ENCODE results near the gene SPAAR. TPM values are rescaled to one million over a fixed set of nuclear protein-coding genes. Genes with fewer than 3 reads are reported as not detected.
"Not testable (repeated sequence)": the region's sequence is repeated elsewhere in the genome, so short reads cannot be mapped to it uniquely, and the experiment has no call there.

Gene SPAAR
- total RNA-seq, 1 experiment from 2014 or later = not detected

DNA sequence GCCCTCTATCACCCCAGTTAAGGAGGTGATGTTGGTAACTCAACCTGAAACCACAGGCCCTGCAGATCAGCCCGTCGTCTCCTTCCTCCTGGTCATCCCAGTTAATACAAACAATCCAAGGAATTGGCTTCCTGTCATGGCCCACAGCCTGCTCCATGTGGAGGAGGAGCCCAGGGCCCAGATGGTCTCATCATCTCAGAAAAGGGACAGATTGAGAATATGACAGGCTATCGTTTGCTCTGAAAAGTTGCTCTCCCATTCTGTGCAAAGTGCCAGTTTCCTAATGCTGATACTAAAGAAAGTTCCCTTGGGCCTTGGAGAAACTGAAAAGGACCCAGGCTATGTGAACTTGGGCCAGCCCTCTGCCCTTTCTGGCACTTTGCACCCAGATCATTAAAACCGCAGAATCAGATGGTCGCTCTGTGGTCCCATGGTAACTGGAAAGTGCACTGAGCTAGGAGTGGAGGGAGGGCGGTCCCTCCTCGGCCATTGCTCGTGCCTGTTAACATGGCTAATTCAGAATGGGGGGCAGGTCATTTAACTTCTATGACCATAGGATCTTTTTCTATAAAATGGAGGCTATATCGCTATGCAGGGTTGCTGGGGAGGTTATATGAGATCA, 675 bp upstream of the SPAAR start:
- peak; percentile 36 for DNase-seq
- no peaks in the 10 kb centered on the region for H3K36me3 ChIP-seq (replicated peaks; ENCODE audit: control insufficient read depth, insufficient read depth, low read length)
- H3K27me3 ChIP-seq (ENCODE audit: control insufficient read depth, insufficient read depth, low read length) = no peaks in the 10 kb centered on the region
- no peak overlapping the region for H3K4me3 ChIP-seq (ENCODE audit: insufficient read depth, low read depth, low read length)

DNA sequence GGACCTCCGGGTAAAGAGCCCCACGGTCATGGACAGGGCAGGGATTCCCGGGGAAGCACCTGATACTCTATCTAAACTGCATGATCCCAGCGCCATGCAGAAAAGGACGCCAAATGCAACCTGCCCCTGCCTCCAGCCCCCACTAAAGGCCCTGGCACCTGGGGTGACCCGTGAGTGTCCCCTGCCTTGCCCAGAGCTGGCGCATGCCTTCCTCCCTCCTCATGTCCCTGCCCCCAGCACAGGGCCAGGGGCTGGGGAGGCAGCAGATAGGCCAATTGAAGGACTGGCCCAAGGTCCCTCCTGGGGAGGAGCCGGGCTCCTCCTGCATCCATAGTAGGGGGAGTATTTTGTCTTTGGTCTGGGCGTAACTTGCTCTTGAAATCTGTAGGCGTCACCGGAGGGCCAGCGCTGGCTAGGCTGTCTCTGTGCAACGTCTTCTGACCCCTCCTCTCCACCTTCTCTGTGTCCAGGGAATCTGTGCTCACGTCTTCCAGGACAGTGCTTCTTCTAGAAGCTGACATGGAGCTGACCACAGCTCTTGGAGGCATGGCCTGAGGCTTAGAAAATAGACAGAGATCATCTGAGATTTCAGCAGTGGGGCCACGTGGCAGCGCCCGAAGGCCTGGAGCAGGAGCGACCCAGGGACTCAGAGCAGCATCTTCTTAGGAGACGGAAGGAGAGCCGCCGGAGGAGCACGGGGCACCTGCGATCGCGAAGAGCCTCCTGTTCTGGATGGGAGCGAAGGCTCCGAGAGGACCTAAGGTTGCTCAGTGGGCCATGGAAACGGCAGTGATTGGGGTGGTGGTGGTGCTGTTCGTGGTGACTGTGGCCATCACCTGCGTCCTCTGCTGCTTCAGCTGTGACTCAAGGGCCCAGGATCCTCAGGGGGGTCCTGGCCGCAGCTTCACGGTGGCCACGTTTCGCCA, 660 bp downstream of the SPAAR start:
- peak; percentile 60 for DNase-seq
- no peaks in the 10 kb centered on the region for H3K27me3 ChIP-seq (ENCODE audit: control insufficient read depth, insufficient read depth, low read length)
- H3K4me3 ChIP-seq (ENCODE audit: insufficient read depth, low read depth, low read length) = no peak overlapping the region

DNA sequence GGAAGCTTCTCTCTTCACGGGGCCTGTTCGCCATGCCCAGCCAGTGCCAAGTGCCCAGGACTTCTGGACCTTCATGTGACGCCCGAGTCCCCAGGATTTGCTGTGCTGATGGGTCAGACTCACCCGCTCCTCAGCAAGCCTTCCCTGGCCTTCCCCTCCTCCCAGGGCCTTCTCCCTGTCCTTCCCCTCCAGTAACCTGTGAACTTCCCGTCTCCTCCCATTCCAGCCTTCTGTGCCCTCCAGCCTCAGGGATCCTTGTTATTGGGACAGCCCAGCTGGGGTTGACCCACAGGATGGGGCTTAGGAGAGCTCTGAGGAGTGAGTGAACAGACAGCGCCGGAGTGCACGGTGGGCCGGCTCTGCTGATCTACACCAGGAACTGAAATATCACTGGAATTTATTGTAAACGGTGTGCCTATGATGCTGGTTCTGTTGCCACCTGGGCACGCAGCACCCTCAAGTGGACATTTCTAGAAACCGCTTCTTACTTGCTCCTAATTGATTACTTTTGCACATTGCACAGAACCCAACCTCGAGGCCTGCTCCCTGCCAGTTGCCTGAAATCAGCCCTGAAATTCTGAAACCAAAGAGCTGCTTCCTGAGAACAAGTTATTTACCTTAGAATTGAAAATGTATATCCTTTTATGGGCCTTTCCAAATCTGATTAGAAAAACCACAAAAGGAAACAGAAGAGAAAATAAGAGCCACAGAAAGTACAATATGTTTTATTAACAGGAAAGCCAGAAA, 1.5 kb downstream of the SPAAR start:
- no peak overlapping the region for H3K4me3 ChIP-seq (ENCODE audit: insufficient read depth, low read depth, low read length)
- DNase-seq = peak; percentile 75
- no peaks in the 10 kb centered on the region for H3K36me3 ChIP-seq (replicated peaks; ENCODE audit: control insufficient read depth, insufficient read depth, low read length)
- no peaks in the 10 kb centered on the region for H3K27me3 ChIP-seq (ENCODE audit: control insufficient read depth, insufficient read depth, low read length)

More for the DNA sequence above, 660 bp downstream of the SPAAR start:
- H3K36me3 ChIP-seq (replicated peaks; ENCODE audit: control insufficient read depth, insufficient read depth, low read length) = no peaks in the 10 kb centered on the region

DNA sequence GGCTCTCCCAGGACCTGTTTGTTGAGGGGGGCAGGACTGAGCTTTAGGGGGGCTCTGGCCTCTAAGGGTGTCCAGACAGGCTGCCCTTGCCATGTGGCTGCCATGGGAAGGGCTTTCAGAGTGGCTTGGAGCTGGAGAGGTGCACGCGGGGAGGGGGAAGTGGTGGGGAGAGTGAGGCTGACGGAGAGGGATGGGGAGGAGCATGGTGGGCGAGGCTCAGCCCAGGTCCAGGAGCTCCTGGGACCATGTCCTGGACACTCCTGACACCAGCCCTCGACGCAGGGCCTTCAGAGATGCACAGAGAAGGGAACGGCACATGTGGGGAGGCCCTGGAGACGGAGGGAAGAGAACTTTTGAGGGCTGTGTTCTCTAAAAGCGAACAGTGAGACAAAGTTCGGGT, 2.4 kb downstream of the SPAAR start:
- no peaks in the 10 kb centered on the region for H3K27me3 ChIP-seq (ENCODE audit: control insufficient read depth, insufficient read depth, low read length)
- H3K4me3 ChIP-seq (ENCODE audit: insufficient read depth, low read depth, low read length) = no peak overlapping the region
- H3K36me3 ChIP-seq (replicated peaks; ENCODE audit: control insufficient read depth, insufficient read depth, low read length) = no peaks in the 10 kb centered on the region
- DNase-seq = no peak

DNA sequence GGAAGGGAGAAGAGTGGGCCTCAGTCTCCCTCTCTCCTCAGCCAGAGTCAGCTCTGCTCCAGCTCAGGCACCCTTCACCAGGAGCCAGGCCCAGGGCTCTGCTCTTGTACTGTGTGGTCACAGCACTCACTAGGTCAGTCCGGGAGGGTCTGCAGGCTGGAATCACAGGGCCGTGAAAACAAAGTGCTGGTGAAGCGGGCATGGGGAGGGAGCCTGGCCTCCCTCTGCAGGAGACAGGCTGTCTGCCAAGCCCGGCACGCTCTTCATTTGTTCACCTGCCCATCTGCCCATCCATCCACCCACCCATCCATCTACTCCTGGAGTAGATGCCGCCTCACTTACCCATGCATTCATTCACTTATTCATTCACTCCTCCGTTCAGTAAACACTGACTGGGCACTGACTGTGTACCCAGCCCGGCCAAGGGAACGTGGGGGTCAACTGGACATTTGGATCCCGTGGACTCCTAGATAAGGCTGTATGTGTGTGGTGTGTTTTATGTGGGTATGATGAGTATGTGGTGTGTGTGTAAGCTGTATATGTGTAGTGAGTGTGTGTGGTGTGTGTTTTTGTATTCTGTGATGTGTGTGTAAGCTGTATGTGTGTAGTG, 3.6 kb downstream of the SPAAR start:
- Histone ChIP-seq H3K4me3 (ENCODE audit: insufficient read depth, low read depth, low read length) (no peak overlapping the region), H3K27me3 (ENCODE audit: control insufficient read depth, insufficient read depth, low read length) (no peaks in the 10 kb centered on the region), H3K36me3 (replicated peaks; ENCODE audit: control insufficient read depth, insufficient read depth, low read length) (no peaks in the 10 kb centered on the region)
- no peak for DNase-seq

DNA sequence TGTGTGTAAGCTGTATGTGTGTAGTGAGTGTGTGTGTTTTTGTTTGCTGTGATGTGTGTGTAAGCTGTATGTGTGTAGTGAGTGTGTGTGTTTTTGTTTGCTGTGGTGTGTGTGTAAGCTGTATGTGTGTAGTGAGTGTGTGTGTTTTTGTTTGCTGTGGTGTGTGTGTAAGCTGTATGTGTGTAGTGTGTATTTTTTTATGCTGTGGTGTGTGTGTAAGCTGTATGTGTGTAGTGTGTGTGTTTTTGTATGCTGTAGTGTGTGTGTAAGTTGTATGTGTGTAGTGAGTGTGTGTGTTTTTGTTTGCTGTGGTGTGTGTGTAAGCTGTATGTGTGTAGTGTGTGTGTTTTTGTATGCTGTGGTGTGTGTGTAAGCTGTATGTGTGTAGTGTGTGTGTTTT, 4.1 kb downstream of the SPAAR start:
- H3K36me3 ChIP-seq (replicated peaks; ENCODE audit: control insufficient read depth, insufficient read depth, low read length); H3K4me3 ChIP-seq (ENCODE audit: insufficient read depth, low read depth, low read length); DNase-seq; H3K27me3 ChIP-seq (ENCODE audit: control insufficient read depth, insufficient read depth, low read length): not testable (repeated sequence)

DNA sequence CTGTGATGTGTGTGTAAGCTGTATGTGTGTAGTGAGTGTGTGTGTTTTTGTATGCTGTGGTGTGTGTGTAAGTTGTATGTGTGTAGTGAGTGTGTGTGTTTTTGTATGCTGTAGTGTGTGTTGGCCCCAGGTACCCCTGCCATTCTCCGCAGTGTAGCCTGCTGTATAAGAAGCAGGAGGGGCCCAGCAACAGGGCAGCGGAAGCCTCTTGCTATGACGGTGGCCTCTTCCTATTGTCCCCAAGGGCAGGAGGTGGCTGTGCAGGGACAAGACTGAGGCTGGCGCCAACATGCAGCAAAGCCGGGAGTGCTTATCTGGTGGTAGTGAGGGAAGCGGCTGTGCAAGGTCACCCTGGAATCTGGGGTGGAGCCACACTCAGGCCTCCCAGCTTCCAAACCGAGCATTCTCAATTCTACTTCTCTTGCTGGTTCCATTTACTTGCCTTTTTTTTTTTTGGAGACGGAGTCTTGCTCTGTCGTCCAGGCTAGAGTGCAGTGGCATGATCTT, 5.1 kb downstream of the SPAAR start:
- peak; percentile 52 for DNase-seq

DNA sequence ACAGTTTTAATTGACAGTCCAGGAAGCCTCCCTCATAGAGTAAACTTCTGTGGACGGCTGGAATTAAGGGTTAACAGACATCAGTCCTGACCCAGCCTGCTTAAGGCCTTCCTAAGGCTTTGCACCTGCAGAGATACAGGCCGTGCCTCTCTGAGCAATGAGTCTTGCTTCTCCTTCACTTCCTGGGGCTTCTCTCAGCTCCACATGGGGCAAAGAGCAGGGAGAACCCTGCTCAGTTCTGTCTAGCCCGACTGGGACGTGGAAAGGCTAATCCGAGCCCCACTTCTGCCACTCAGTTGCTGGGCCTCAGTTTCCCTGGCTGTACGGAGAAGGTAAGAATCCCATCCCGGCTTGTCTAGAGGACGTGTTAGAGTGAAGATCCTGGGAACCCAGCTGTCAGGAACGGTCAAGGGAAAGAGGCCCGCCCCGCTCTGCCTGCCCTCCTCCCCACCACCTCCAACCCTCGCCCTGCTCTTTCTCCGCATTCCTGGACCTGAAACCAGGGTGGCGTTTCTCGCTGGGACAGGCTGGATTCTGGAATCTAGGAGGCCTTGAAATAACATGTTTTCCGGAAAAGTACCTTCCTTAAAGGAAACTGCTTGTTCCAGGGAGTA, 6.5 kb downstream of the SPAAR start:
- DNase-seq = peak; percentile 42
- Histone ChIP-seq H3K4me3 (ENCODE audit: insufficient read depth, low read depth, low read length) (no peak overlapping the region), H3K27me3 (ENCODE audit: control insufficient read depth, insufficient read depth, low read length) (no peaks in the 10 kb centered on the region), H3K36me3 (replicated peaks; ENCODE audit: control insufficient read depth, insufficient read depth, low read length) (no peaks in the 10 kb centered on the region)

More for the DNA sequence above, 5.1 kb downstream of the SPAAR start:
- no peak overlapping the region for H3K4me3 ChIP-seq (ENCODE audit: insufficient read depth, low read depth, low read length)
- H3K36me3 ChIP-seq (replicated peaks; ENCODE audit: control insufficient read depth, insufficient read depth, low read length) = no peaks in the 10 kb centered on the region
- H3K27me3 ChIP-seq (ENCODE audit: control insufficient read depth, insufficient read depth, low read length) = no peaks in the 10 kb centered on the region

DNA sequence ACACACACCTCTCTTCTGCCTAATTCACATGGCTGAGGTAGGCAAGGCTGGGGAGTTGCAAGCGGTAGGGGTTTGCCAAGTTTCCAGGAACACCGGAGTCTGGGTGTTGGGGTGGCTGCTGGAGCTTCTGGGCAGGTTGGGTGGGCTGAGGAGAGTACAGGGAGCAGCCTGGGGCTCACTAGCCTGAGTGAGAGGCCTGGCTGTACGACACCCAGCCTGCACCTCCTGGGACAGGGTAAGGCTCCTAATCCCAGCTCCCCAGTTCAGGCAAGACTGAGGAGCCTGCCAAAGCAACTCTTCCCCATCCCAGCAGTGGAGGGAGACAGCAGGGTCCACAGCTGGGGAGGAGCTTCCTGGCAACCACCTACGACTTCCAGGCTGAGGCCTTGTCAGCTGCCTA, 8.0 kb downstream of the SPAAR start:
- Histone ChIP-seq H3K4me3 (ENCODE audit: insufficient read depth, low read depth, low read length) (no peak overlapping the region), H3K36me3 (replicated peaks; ENCODE audit: control insufficient read depth, insufficient read depth, low read length) (no peaks in the 10 kb centered on the region), H3K27me3 (ENCODE audit: control insufficient read depth, insufficient read depth, low read length) (no peaks in the 10 kb centered on the region)
- DNase-seq = peak; percentile 19

DNA sequence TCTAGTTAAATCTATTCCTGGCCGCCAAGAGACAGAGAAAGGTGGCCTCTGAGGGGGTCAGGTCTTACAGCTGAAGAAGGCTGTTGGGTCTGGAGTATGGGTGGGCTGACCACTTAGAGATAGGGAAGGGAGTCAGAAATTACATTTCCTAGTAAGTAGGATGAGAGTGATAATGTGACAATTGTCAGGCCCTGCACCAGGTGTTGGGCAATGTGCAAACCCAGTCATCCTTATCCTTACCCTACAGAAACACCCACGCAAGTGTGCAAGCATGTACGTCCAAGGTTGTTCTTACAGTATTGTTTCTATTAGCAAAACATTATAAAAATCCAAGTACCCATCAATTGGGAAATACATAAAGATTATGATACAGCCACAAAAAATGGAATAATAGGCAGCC, 9.5 kb downstream of the SPAAR start:
- no peak for DNase-seq
- no peaks in the 10 kb centered on the region for H3K27me3 ChIP-seq (ENCODE audit: control insufficient read depth, insufficient read depth, low read length)
- H3K36me3 ChIP-seq (replicated peaks; ENCODE audit: control insufficient read depth, insufficient read depth, low read length) = no peaks in the 10 kb centered on the region
- no peak overlapping the region for H3K4me3 ChIP-seq (ENCODE audit: insufficient read depth, low read depth, low read length)

DNA sequence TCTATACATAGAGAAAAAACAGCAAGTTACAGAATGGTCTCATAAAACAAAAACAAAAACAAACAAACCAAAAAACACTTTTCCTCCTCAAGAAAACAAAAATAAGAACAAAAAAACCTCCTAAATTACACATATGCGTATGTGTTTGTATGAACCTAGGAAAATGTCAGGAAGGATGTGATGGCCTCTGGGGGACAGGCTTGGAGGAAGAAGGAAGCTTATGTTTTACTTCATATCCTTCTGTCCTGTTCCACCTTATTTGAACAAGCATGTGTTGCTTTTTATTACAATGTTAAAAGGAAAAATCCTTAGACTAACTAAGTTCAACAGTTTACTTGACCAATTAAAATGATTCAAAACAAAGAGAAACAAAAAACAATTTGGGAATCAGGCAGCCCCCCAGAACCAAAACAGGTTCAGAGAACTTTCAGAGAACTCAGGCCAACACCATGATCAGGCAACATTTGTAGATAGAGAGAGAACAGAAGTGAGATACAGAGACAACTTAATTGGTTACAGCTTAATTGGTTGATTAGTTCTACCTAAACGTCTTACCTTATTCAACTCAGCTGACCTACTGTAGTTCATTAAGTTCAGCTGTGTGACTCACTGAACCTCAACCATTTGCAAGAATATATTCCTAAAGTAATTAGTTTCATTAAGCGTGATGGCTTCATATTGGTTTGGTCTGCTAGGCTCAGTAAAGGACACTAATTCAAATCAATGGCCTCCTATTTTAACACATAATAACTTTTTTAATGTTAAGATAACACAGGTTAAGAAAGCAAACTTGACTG, 10.1 kb downstream of the SPAAR start:
- no peaks in the 10 kb centered on the region for H3K36me3 ChIP-seq (replicated peaks; ENCODE audit: control insufficient read depth, insufficient read depth, low read length)
- H3K4me3 ChIP-seq (ENCODE audit: insufficient read depth, low read depth, low read length) = no peak overlapping the region
- no peaks in the 10 kb centered on the region for H3K27me3 ChIP-seq (ENCODE audit: control insufficient read depth, insufficient read depth, low read length)
- no peak for DNase-seq

DNA sequence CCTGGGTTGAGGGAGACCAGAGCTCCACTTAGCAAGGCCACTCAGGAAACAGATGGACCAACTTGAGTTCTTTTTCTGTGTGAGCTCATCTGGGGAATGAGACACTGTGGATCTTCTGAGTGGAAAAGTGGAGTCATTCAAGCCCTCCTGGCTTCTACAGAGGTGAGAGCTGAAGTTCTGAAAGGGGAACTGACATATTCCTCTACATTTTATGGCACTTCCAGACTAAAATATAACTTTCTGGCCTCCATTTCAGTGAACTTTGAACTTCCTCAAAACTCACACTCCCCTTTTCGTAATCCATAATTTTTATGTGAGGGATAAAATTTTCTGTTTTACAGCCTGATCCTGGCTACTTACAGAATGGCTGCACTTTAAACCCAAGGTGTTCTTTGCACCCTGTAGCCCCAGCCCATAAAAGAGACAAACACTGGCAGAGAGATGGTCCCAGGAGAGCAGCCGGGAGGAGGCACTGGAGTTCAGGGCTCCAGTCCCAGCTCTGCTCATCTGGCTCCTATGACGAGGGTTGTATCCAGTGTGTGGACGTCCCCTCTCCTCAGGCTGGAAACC, 10.8 kb downstream of the SPAAR start:
- H3K36me3 ChIP-seq (replicated peaks; ENCODE audit: control insufficient read depth, insufficient read depth, low read length) = no peaks in the 10 kb centered on the region
- DNase-seq = peak; percentile 9
- no peaks in the 10 kb centered on the region for H3K27me3 ChIP-seq (ENCODE audit: control insufficient read depth, insufficient read depth, low read length)
- H3K4me3 ChIP-seq (ENCODE audit: insufficient read depth, low read depth, low read length) = no peak overlapping the region

DNA sequence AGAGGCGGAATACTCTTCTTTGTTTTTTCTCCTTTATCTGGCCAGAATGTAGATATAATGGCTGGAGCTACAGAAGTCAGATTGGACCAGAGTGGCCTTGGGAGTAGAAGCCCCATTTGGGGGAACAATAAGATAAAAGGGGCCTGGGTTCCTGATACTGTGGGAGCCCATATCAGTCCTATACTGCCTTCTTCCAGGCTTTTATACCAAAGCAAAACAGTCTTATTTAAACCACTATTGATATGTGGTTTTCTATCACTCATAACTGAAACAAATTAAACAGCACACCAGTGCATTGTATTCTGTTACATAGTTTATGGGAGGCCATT, 14.3 kb downstream of the SPAAR start:
- no peaks in the 10 kb centered on the region for H3K27me3 ChIP-seq (ENCODE audit: control insufficient read depth, insufficient read depth, low read length)
- no peak for DNase-seq
- H3K4me3 ChIP-seq (ENCODE audit: insufficient read depth, low read depth, low read length) = no peak overlapping the region
- H3K36me3 ChIP-seq (replicated peaks; ENCODE audit: control insufficient read depth, insufficient read depth, low read length) = no peaks in the 10 kb centered on the region

Data from H7 (cell line).